ENCODE results near the gene LAG3. TPM values are rescaled to one million over a fixed set of nuclear protein-coding genes. Genes with fewer than 3 reads are reported as not detected.
A peak's percentile ranks its signal among the peaks of the same experiment; 100 is the strongest.

LAG3 gene
- total RNA-seq, 1 experiment from 2014 or later: 3.3 TPM

- TF ChIP-seq POLR2A (IDR thresholded peaks at IDR 0.05; ENCODE audit: borderline replicate concordance, extremely low read depth, insufficient read depth, insufficient read length): no peak
- no peak for TF ChIP-seq CEBPB (IDR thresholded peaks at IDR 0.05; ENCODE audit: low read depth)
- peak; percentile 99 for TF ChIP-seq RAD21 (IDR thresholded peaks at IDR 0.05; ENCODE audit: low read depth)
- TF ChIP-seq CTCF (IDR thresholded peaks at IDR 0.05 in 2 of 3, conservative IDR thresholded peaks at IDR 0.05 in 1 of 3; ENCODE audit: borderline replicate concordance in 1 of 3, insufficient read depth in 1 of 3, low read depth in 2 of 3, low read length in 2 of 3): peak; percentile 95
- TF ChIP-seq YY1 (IDR thresholded peaks at IDR 0.05; ENCODE audit: extremely low read depth, insufficient replicate concordance, low read depth, low read length): peak; percentile 62
- TF ChIP-seq ZBTB33 (IDR thresholded peaks at IDR 0.05; ENCODE audit: extremely low read depth, insufficient replicate concordance, low read length): peak; percentile 33
- H3K4me1 ChIP-seq (ENCODE audit: control insufficient read depth in 1 of 2, insufficient read depth in 2 of 2, low read length in 2 of 2): peaks cover 11 to 14% of the 10 kb centered on the region in 2 experiments; a peak in 3 of 4 replicates
- ChIA-PET RAD21 (ENCODE audit: low non-redundant PET in 1 of 2, low total read pairs in 2 of 2, uncharacterized antibody in 2 of 2, unreplicated experiment in 2 of 2) (interaction anchor here in 1 of 2 experiments (0.7 to 1.0 kb wide), 2 partner anchors 23 to 151 kb away, joined by 3 to 4 read pairs; no protein-coding TSS in a partner anchor), POLR2A (interaction anchor here (0.9 to 1.0 kb wide), 2 partner anchors 26 to 245 kb away, joined by 3 to 7 read pairs; partner anchors contain the start of genes GAPDH and MLF2), CTCF (interaction anchor here (0.7 to 1.7 kb wide), 7 partner anchors 8 to 91 kb away, joined by 3 to 13 read pairs (median 3); partner anchors contain the start of genes GPR162 and MLF2)
- no peaks in the 10 kb centered on the region for H3K9me3 ChIP-seq (ENCODE audit: control insufficient read depth in 1 of 2, insufficient read depth in 1 of 2, low read depth in 1 of 2, low read length in 2 of 2)
- H3K36me3 ChIP-seq (ENCODE audit: control insufficient read depth in 1 of 2, insufficient read depth in 2 of 2, low read length in 2 of 2): no peaks in the 10 kb centered on the region
- intact Hi-C loops (cut with micrococcal nuclease): loop anchor here (1.0 kb wide), 3 partner anchors 26 to 162 kb away; partner anchors contain the start of gene MLF2
- H3K27me3 ChIP-seq (ENCODE audit: insufficient read depth, low read length): no peaks in the 10 kb centered on the region
- H3K4me3 ChIP-seq (replicated peaks in 1 of 2; ENCODE audit: low read depth in 1 of 2, low read length in 2 of 2): peak overlapping the region in 1 of 2 experiments; percentile 32; a peak in 1 of 4 replicates
- peak; percentile 98 for ATAC-seq
- no peaks in the 10 kb centered on the region for H3K79me2 ChIP-seq (ENCODE audit: insufficient read depth, low read length)
- no peak overlapping the region for H2AFZ ChIP-seq (ENCODE audit: low read depth, low read length, poor library complexity, severe bottlenecking)
- H3K9me2 ChIP-seq (ENCODE audit: insufficient read depth): no peaks in the 10 kb centered on the region
- H3K9ac ChIP-seq (ENCODE audit: low read length): peak overlapping the region; percentile 42
- no TSS peak for BruUV-seq (replicated peaks)
- DNase-seq (ENCODE audit: low read depth, low spot score): peak; percentile 81
- H3K27ac ChIP-seq (ENCODE audit: low read depth, low read length): peak overlapping the region; percentile 51
- H3K4me2 ChIP-seq (ENCODE audit: low read length): peak overlapping the region; percentile 69
- no peaks in the 10 kb centered on the region for H4K20me1 ChIP-seq (ENCODE audit: insufficient read depth)
Measured at GRCh38 chr12:6778574-6779550, 6.5 kb downstream of the LAG3 start.

All from HCT116 (cell line).